H1 (cell line): Measurements from ENCODE around the gene ARHGAP24. TPM values are rescaled to one million over a fixed set of nuclear protein-coding genes. Genes with fewer than 3 reads are reported as not detected.

Source experiments
- CTCF ChIA-PET: fragments of 300-600 bp; sonication (Branson Sonifier 250); formaldehyde crosslinking; loops from one replicate; lab custom pipeline; 2021; ENCODE audit not compliant: partially characterized antibody; lab: Charles Lee
- POLR2A ChIA-PET: fragments of 300-600 bp; sonication (Branson Sonifier 250); formaldehyde crosslinking; loops from one replicate; lab custom pipeline; 2021; ENCODE audit warnings: inconsistent platforms; ENCODE audit not compliant: partially characterized antibody; lab: Charles Lee
- DNase-seq, 2 experiments: peaks; one replicate each; pipeline versions ENCODE4 v3.0.0 to v3.0.0-alpha.2; 2010 to 2022; ENCODE audit warnings: low spot score in 2 of 2, low read depth in 1 of 2, mixed read lengths in 1 of 2
- FAIRE-seq: peaks from 2 replicates; lab custom pipeline; 2011; peaks lifted over from hg19 to GRCh38; lab: Jason Lieb, UNC
- H2AFZ ChIP-seq: 2 replicates; pipeline ENCODE4 v1.8.1; 2012; ENCODE audit warnings: low read length, inconsistent platforms
- H2AK5ac ChIP-seq: 2 replicates; pipeline ENCODE4 v1.6.1; 2013; ENCODE audit warnings: low read depth, low read length
- H2BK120ac ChIP-seq: replicated peaks from 2 replicates; pipeline ENCODE3; 2013; ENCODE audit warnings: low read depth, low read length, inconsistent platforms
- H2BK12ac ChIP-seq: 2 replicates; pipeline ENCODE4 v1.6.1; 2013; ENCODE audit warnings: low read depth, low read length
- H2BK15ac ChIP-seq: 2 replicates; pipeline ENCODE4 v1.6.1; 2013; ENCODE audit warnings: low read length
- H2BK20ac ChIP-seq: 2 replicates; pipeline ENCODE4 v1.6.1; 2013; ENCODE audit warnings: low read length
- H2BK5ac ChIP-seq: 2 replicates; pipeline ENCODE4 v1.6.1; 2013; ENCODE audit warnings: low read depth, low read length
- H3K14ac ChIP-seq: 2 replicates; pipeline ENCODE4 v1.6.1; 2013; ENCODE audit warnings: inconsistent platforms; ENCODE audit not compliant: insufficient read length
- H3K18ac ChIP-seq: 2 replicates; pipeline ENCODE4 v1.6.1; 2013; ENCODE audit warnings: low read length; ENCODE audit errors: extremely low read depth
- H3K23ac ChIP-seq: 2 replicates; pipeline ENCODE4 v1.6.1; 2013; ENCODE audit warnings: inconsistent platforms; ENCODE audit not compliant: insufficient read length
- H3K23me2 ChIP-seq: 2 replicates; pipeline ENCODE4 v1.6.1; 2013; ENCODE audit warnings: low read depth, low read length
- H3K27ac ChIP-seq: 2 replicates; pipeline ENCODE4 v1.6.1; 2011; ENCODE audit warnings: low read depth, low read length, inconsistent platforms
- H3K27me3 ChIP-seq, 4 experiments: replicated peaks in 1 of 4; 1 replicate in 1 of 4; 2 replicates in 3 of 4; pipeline versions ENCODE4 v1.6.1 to v1.8.1; 2011 to 2013; ENCODE audit warnings: low read length in 3 of 4, mild to moderate bottlenecking in 3 of 4, inconsistent platforms in 2 of 4, mixed read lengths in 2 of 4, moderate library complexity in 1 of 4; ENCODE audit not compliant: control insufficient read depth in 3 of 4, insufficient read depth in 3 of 4; ENCODE audit errors: extremely low read depth in 1 of 4
- H3K36me3 ChIP-seq, 4 experiments: 2 replicates each; pipeline versions ENCODE4 v1.6.1 to v1.8.1; 2011 to 2013; ENCODE audit warnings: mild to moderate bottlenecking in 4 of 4, low read length in 3 of 4, moderate library complexity in 2 of 4, control low read depth in 1 of 4, inconsistent platforms in 1 of 4; ENCODE audit not compliant: insufficient read depth in 4 of 4, control insufficient read depth in 2 of 4
- H3K4ac ChIP-seq: replicated peaks from 2 replicates; pipeline ENCODE3; 2013; ENCODE audit warnings: low read length, low read depth, mixed read lengths, inconsistent platforms; ENCODE audit not compliant: insufficient read length
- H3K4me1 ChIP-seq, 4 experiments: replicated peaks in 1 of 4; 1 replicate in 1 of 4; 2 replicates in 3 of 4; pipeline versions ENCODE4 v1.6.1 to v1.8.1; 2011 to 2013; ENCODE audit warnings: low read length in 3 of 4, inconsistent platforms in 2 of 4, mixed read lengths in 1 of 4; ENCODE audit not compliant: insufficient read depth in 4 of 4, control insufficient read depth in 3 of 4
- H3K4me2 ChIP-seq, 2 experiments: 2 replicates each; pipeline versions ENCODE4 v1.6.1 to v1.8.1; 2011 to 2013; ENCODE audit warnings: low read depth in 2 of 2, low read length in 2 of 2, control low read depth in 1 of 2, inconsistent platforms in 1 of 2, mild to moderate bottlenecking in 1 of 2; ENCODE audit not compliant: insufficient read depth in 1 of 2
- H3K4me3 ChIP-seq, 4 experiments: fragments of 200-600, 300-600 bp in 1 of 4; sonication (generic), shearing (Covaris generic), sonication (Bioruptor Twin) in 1 of 4; 2 replicates each; pipeline versions ENCODE4 v1.5.1 to v1.8.1; 2011 to 2016; ENCODE audit warnings: low read length in 4 of 4, low read depth in 3 of 4, control low read depth in 2 of 4, inconsistent platforms in 2 of 4, mild to moderate bottlenecking in 2 of 4, mixed read lengths in 1 of 4, moderate library complexity in 1 of 4; ENCODE audit not compliant: insufficient read depth in 2 of 4; ENCODE audit errors: extremely low read depth in 1 of 4
- H3K56ac ChIP-seq: replicated peaks from 2 replicates; pipeline ENCODE3; 2013; ENCODE audit warnings: low read depth, mild to moderate bottlenecking, mixed read lengths, low read length, inconsistent platforms; ENCODE audit not compliant: insufficient read length
- H3K79me1 ChIP-seq: 2 replicates; pipeline ENCODE4 v1.6.1; 2013; ENCODE audit warnings: low read depth, low read length, control low read depth
- H3K79me2 ChIP-seq, 2 experiments: 2 replicates each; pipeline versions ENCODE4 v1.6.1 to v1.8.1; 2012 to 2013; ENCODE audit warnings: low read length in 2 of 2, mild to moderate bottlenecking in 2 of 2, inconsistent platforms in 1 of 2; ENCODE audit not compliant: insufficient read depth in 2 of 2, control insufficient read depth in 1 of 2
- H3K9ac ChIP-seq, 4 experiments: replicated peaks in 1 of 4; 1 replicate in 1 of 4; 2 replicates in 3 of 4; pipeline versions ENCODE4 v1.6.1 to v1.8.1; 2011 to 2013; ENCODE audit warnings: low read depth in 3 of 4, low read length in 3 of 4, control low read depth in 2 of 4, mild to moderate bottlenecking in 2 of 4, moderate library complexity in 2 of 4, inconsistent platforms in 1 of 4; ENCODE audit errors: extremely low read depth in 1 of 4
- H3K9me3 ChIP-seq, 2 experiments: 2 replicates each; pipeline versions ENCODE4 v1.6.1 to v1.8.1; 2012 to 2013; ENCODE audit warnings: mild to moderate bottlenecking in 2 of 2, moderate library complexity in 2 of 2, control low read depth in 1 of 2, inconsistent platforms in 1 of 2, low read depth in 1 of 2, low read length in 1 of 2, mixed read lengths in 1 of 2; ENCODE audit not compliant: insufficient read depth in 2 of 2
- H4K20me1 ChIP-seq, 2 experiments: replicated peaks in 1 of 2; 2 replicates each; pipeline versions ENCODE3 to v1.8.1; 2011 to 2013; ENCODE audit warnings: inconsistent platforms in 2 of 2, low read length in 2 of 2, mild to moderate bottlenecking in 1 of 2; ENCODE audit not compliant: insufficient read depth in 2 of 2, control insufficient read depth in 1 of 2
- H4K5ac ChIP-seq: 2 replicates; pipeline ENCODE4 v1.6.1; 2013; ENCODE audit warnings: low read length, low read depth, mixed read lengths, inconsistent platforms; ENCODE audit not compliant: insufficient read length
- H4K8ac ChIP-seq: 2 replicates; pipeline ENCODE4 v1.8.0; 2013; ENCODE audit warnings: mild to moderate bottlenecking, moderate library complexity, low read length, inconsistent platforms; ENCODE audit not compliant: insufficient read depth; ENCODE audit errors: extremely low read depth
- H4K91ac ChIP-seq: replicated peaks from 2 replicates; pipeline ENCODE3; 2013; ENCODE audit warnings: low read length, mixed read lengths, inconsistent platforms; ENCODE audit not compliant: insufficient read length
- BCL11A ChIP-seq, 2 experiments: IDR thresholded peaks; one replicate each; pipeline ENCODE4 v1.6.1; 2011; ENCODE audit warnings: low read depth in 2 of 2, low read length in 2 of 2, mild to moderate bottlenecking in 2 of 2
- EZH2 ChIP-seq: fragments of 200-600 bp; sonication (generic); IDR thresholded peaks from 2 replicates; pipeline ENCODE4 v1.7.1; 2012; ENCODE audit warnings: low read depth, mild to moderate bottlenecking, moderate library complexity, low read length, inconsistent platforms; ENCODE audit not compliant: severe bottlenecking
- HDAC6 ChIP-seq: IDR thresholded peaks from one replicate; pipeline ENCODE4 v1.7.1; 2012; ENCODE audit warnings: low read depth, mild to moderate bottlenecking, inconsistent platforms, low read length, moderate library complexity
- PHF8 ChIP-seq: fragments of 200-600 bp; sonication (generic); conservative IDR thresholded peaks from 2 replicates; pipeline ENCODE4 v1.7.1; 2012; ENCODE audit warnings: low read depth, mild to moderate bottlenecking, inconsistent platforms, low read length, moderate library complexity
- YY1 ChIP-seq: IDR thresholded peaks from 2 replicates; pipeline ENCODE4 v1.6.1; 2011; ENCODE audit warnings: low read depth, mild to moderate bottlenecking, low read length
- WGBS, 2 experiments: shearing (Covaris generic) in 1 of 2; methylation state at CpG; one replicate each; pipeline versions ENCODE4 v1.1.6 to v1.1.7; 2013 to 2015; ENCODE audit warnings: low lambda C conversion rate in 2 of 2, mixed read lengths in 2 of 2, inconsistent platforms in 1 of 2, low coverage in 1 of 2, missing lambda C conversion rate in 1 of 2; ENCODE audit not compliant: insufficient replicate concordance in 2 of 2, insufficient coverage in 1 of 2, insufficient read length in 1 of 2; ENCODE audit errors: extremely low coverage in 1 of 2, missing lambda C conversion rate in 1 of 2; 5-methylcytosine and 5-hydroxymethylcytosine counted together
- polyA plus RNA-seq, 7 experiments: library from polyadenylated mRNA; depleted of rRNA in 3 of 7; stranded (reverse) in 5 of 7; unstranded in 2 of 7; fragments of >200 nt in 5 of 7; fragments of 200-250 nt in 2 of 7; gene quantifications; 1 replicate in 5 of 7; 2 replicates in 1 of 7; 4 replicates in 1 of 7; pipeline versions ENCODE4 v1.2.1 to v1.2.3, GENCODE V29; 2011 to 2013; ENCODE audit warnings: missing spikeins in 2 of 7, mixed read lengths in 2 of 7
- total RNA-seq: library from RNA; stranded (reverse); fragmentation: NEBNext Ultra II Directional; extraction: Animal tissue kit (Norgen Biotek cat#: 25700); gene quantifications from 2 replicates; pipeline ENCODE4 v1.2.1, GENCODE V29; 2021
- TF ChIP-seq, protein P1 (sequence below): IDR thresholded peaks from 2 replicates; pipeline ENCODE4 v1.6.1; 2012; ENCODE audit warnings: inconsistent platforms

Gene ARHGAP24
- total and polyA plus RNA-seq, 2 of the 8 experiments (the other 6 are each of a cell fraction or from before 2014, with no cell fraction given), result 0.08 to 0.50 TPM

DNA sequence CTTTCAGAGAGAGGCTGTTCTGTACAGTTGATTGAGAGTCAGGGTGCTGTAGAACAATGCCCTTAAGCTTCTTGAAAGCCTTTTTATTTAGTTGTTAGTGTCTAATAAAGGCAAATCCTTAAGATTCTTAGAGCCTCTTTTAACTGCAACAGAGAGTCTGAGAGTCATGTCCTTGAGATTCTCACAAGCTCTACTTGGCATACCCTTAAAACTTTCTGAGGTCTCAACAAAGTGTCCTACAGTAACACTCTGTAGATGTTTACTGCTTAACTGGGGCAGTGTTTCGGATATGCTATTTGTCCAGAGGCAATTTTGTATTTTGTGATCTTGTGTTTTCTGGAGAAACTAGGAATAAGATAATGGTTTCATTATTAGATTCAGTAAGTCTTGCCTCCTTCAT, 209.7 kb downstream of the ARHGAP24 start:
- Histone ChIP-seq H3K4me1 (no peaks in the 10 kb centered on the region), H3K79me1 (no peaks in the 10 kb centered on the region), H4K5ac (no peak overlapping the region), H3K9ac (no peak overlapping the region), H2BK120ac (no peak overlapping the region), H3K79me2 (no peaks in the 10 kb centered on the region), H3K4ac (no peak overlapping the region), H3K18ac (no peak overlapping the region), H4K20me1 (no peaks in the 10 kb centered on the region), H2BK15ac (no peak overlapping the region), H2BK20ac (no peak overlapping the region), H3K4me3 (no peak overlapping the region), H3K9me3 (no peaks in the 10 kb centered on the region), H3K56ac (no peak overlapping the region), H3K23me2 (no peaks in the 10 kb centered on the region), H3K27me3 (no peaks in the 10 kb centered on the region), H4K8ac (no peak overlapping the region), H4K91ac (no peak overlapping the region), H2BK5ac (no peak overlapping the region), H3K23ac (no peak overlapping the region), H2AK5ac (no peak overlapping the region), H3K27ac (no peak overlapping the region), H2AFZ (no peak overlapping the region), H2BK12ac (no peak overlapping the region), H3K4me2 (no peak overlapping the region), H3K36me3 (no peaks in the 10 kb centered on the region), H3K14ac (no peak overlapping the region)
- WGBS, 2 experiments, result 86% methylated on average over 1 of the region's 1 CpG; no CpG with 5 or more reads in 1 of the 2 experiments
- DNase-seq (no peak), FAIRE-seq (no peak)
- ChIA-PET POLR2A (no interaction called here), CTCF (interaction anchor here (0.9 kb wide), 1 partner anchor 67 kb away, joined by 3 read pairs; no protein-coding TSS in a partner anchor)
- no peak for TF ChIP-seq YY1
- TF ChIP-seq EZH2, result no peak
- no peak for TF ChIP-seq HDAC6
- TF ChIP-seq BCL11A (IDR thresholded peaks at IDR 0.05; ENCODE audit: low read depth in 2 of 2, low read length in 2 of 2), result no peak
- no peak for TF ChIP-seq PHF8
- TF ChIP-seq, protein P1, sequence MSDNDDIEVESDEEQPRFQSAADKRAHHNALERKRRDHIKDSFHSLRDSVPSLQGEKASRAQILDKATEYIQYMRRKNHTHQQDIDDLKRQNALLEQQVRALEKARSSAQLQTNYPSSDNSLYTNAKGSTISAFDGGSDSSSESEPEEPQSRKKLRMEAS, result no peak
